ENCODE data around the gene FAM83C.

- no peak for TF ChIP-seq POLR2A (IDR thresholded peaks at IDR 0.05; ENCODE audit: low read depth)
- no peak for TF ChIP-seq CTCF (IDR thresholded peaks at IDR 0.05)
- peak; percentile 40 to 41 for TF ChIP-seq POLR2AphosphoS5 (IDR thresholded peaks at IDR 0.05)
- TF ChIP-seq EP300 (IDR thresholded peaks at IDR 0.05), result no peak
Measured at GRCh38 chr20:35307666-35308653, 15.7 kb upstream of the FAM83C start.
